ENCODE data around the gene IQCE. TPM values are rescaled to one million over a fixed set of nuclear protein-coding genes. Genes with fewer than 3 reads are reported as not detected.

IQCE gene
- total RNA-seq, 1 experiment from 2014 or later, result 94.8 TPM

- no TSS peak for BruUV-seq (replicated peaks)
- peaks cover 98% of the 10 kb centered on the region for H3K36me3 Mint-ChIP-seq (ENCODE audit: insufficient read depth, unreplicated experiment)
- peak overlapping the region; percentile 77 for H3K27ac Mint-ChIP-seq (ENCODE audit: unreplicated experiment)
- no peaks in the 10 kb centered on the region for H3K9me3 Mint-ChIP-seq (ENCODE audit: low read depth, unreplicated experiment)
- CTCF ChIA-PET, result interaction anchor here (1.3 kb wide), 1 partner anchor 56 kb away, joined by 4 read pairs; no protein-coding TSS in a partner anchor
- peaks cover 54% of the 10 kb centered on the region for H3K4me1 Mint-ChIP-seq (ENCODE audit: low read depth, unreplicated experiment)
- H3K4me3 Mint-ChIP-seq (ENCODE audit: low read depth, unreplicated experiment), result peak overlapping the region; percentile 18
- DNase-seq, result no peak
- intact Hi-C loops (cut with micrococcal nuclease; ENCODE audit: unreplicated experiment), result loop anchor here (5.0 kb wide), 3 partner anchors 32 to 48 kb away; partner anchors contain the start of genes BRAT1, GRIFIN and IQCE
- TF ChIP-seq, protein P1, sequence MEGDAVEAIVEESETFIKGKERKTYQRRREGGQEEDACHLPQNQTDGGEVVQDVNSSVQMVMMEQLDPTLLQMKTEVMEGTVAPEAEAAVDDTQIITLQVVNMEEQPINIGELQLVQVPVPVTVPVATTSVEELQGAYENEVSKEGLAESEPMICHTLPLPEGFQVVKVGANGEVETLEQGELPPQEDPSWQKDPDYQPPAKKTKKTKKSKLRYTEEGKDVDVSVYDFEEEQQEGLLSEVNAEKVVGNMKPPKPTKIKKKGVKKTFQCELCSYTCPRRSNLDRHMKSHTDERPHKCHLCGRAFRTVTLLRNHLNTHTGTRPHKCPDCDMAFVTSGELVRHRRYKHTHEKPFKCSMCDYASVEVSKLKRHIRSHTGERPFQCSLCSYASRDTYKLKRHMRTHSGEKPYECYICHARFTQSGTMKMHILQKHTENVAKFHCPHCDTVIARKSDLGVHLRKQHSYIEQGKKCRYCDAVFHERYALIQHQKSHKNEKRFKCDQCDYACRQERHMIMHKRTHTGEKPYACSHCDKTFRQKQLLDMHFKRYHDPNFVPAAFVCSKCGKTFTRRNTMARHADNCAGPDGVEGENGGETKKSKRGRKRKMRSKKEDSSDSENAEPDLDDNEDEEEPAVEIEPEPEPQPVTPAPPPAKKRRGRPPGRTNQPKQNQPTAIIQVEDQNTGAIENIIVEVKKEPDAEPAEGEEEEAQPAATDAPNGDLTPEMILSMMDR (IDR thresholded peaks at IDR 0.05; ENCODE audit: unreplicated experiment), result no peak
- no peaks in the 10 kb centered on the region for H3K27me3 Mint-ChIP-seq (ENCODE audit: unreplicated experiment)
These were observed 33.7 kb upstream of the IQCE start for GRCh38 chr7:2524808-2525657.

DNA sequence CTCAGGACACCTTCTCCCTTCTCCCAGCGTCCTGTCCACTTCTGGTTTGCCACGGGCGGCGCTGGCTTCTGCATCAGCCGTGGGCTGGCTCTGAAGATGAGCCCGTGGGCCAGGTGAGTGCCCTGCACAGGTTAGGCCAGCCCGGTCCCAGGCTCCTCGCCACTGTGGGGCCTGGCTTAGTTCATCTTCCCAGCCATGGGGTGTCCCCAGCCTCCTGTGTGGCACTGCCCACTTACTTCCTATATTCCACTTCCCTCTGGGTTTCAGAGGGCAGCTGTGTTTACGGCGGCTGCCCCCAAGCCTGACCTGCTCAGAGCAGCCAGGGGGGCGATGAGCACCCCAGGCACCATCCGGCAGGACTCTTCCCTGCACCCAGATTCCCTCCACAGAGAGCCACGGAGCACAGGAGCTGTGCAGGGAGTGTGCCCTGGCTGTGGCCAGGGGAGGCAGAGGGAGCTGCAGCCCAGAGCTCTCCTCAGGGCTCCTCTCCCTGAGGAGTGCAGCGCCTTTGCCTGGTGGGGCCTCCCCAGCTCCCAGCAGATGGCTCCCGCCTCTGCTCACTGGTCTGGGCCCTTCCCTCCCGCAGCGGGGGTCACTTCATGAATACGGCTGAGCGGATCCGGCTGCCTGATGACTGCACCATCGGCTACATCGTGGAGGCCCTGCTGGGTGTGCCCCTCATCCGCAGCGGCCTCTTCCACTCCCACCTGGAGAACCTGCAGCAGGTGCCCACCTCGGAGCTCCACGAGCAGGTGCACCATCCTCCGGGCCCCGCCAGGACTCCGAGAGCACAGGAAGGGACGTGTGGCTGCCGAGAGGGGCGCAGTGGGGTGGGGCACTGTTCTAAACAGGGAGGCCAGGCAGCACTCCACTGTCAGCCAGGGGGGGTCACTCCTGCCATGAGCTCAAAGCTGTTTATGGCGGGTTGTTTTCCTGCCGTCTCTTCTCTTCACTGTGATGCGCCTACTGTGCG, 32.8 kb upstream of the IQCE start:
- no TSS peak for BruUV-seq (replicated peaks)
- intact Hi-C loops (cut with micrococcal nuclease; ENCODE audit: unreplicated experiment), result no loop called here
- Mint-ChIP-seq H3K9me3 (ENCODE audit: low read depth, unreplicated experiment) (no peaks in the 10 kb centered on the region), H3K27ac (ENCODE audit: unreplicated experiment) (no peak overlapping the region), H3K36me3 (ENCODE audit: insufficient read depth, unreplicated experiment) (peaks cover 98% of the 10 kb centered on the region), H3K4me1 (ENCODE audit: low read depth, unreplicated experiment) (peaks cover 63% of the 10 kb centered on the region), H3K27me3 (ENCODE audit: unreplicated experiment) (no peaks in the 10 kb centered on the region), H3K4me3 (ENCODE audit: low read depth, unreplicated experiment) (peak overlapping the region; percentile 18)
- CTCF ChIA-PET, result interaction anchor here (0.5 to 1.3 kb wide), 3 partner anchors 28 to 75 kb away, joined by 3 to 4 read pairs (median 3); no protein-coding TSS in a partner anchor
- TF ChIP-seq, protein P1 (IDR thresholded peaks at IDR 0.05; ENCODE audit: unreplicated experiment), result no peak
- DNase-seq, result no peak

GRCh38 chr7:2526659-2527504, 31.9 kb upstream of the IQCE start:
- Mint-ChIP-seq H3K27ac (ENCODE audit: unreplicated experiment) (peak overlapping the region; percentile 23), H3K27me3 (ENCODE audit: unreplicated experiment) (no peaks in the 10 kb centered on the region), H3K36me3 (ENCODE audit: insufficient read depth, unreplicated experiment) (peaks cover 98% of the 10 kb centered on the region), H3K9me3 (ENCODE audit: low read depth, unreplicated experiment) (no peaks in the 10 kb centered on the region), H3K4me1 (ENCODE audit: low read depth, unreplicated experiment) (peaks cover 64% of the 10 kb centered on the region), H3K4me3 (ENCODE audit: low read depth, unreplicated experiment) (no peak overlapping the region)
- TF ChIP-seq, protein P1 (IDR thresholded peaks at IDR 0.05; ENCODE audit: unreplicated experiment), result no peak
- intact Hi-C loops (cut with micrococcal nuclease; ENCODE audit: unreplicated experiment), result no loop called here
- CTCF ChIA-PET, result interaction anchor here (0.6 to 2.0 kb wide), 5 partner anchors 19 to 75 kb away, joined by 3 to 8 read pairs (median 4); no protein-coding TSS in a partner anchor
- BruUV-seq (replicated peaks), result no TSS peak
- no peak for DNase-seq

Data from Calu3 (cell line).